ENCODE results near the gene CAGE1. TPM values are rescaled to one million over a fixed set of nuclear protein-coding genes. Genes with fewer than 3 reads are reported as not detected.

Gene CAGE1
- total and polyA plus RNA-seq, 2 donors (not counting 3 experiments of a cell fraction or from before 2014, with no cell fraction given): not detected

DNA sequence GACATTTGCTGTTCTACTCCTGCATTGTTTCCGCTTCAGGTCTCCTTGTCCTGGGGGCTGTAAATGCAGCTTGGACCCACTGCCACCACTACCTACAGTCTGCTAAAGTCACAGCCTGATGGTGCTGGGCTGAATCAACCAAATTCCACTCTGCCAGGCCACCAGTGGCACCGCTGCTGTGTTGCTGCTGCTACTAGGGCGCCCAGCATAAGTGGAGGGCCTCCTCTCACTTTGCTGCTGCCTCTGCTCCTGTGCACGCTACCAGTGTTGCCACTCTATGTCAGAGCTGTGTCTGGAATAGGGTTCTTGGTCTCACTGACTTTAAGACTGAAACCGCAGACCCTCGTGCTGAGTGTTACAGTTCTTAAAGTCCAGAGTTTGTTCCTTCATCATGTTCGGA is 75.1 kb downstream of the CAGE1 start:
- FAIRE-seq (no peak), DNase-seq (ENCODE audit: low read depth, low spot score) (no peak)
- Histone ChIP-seq H3K4me3 (replicated peaks in 1 of 3; ENCODE audit: insufficient read depth in 1 of 3, low read depth in 1 of 3, low read length in 3 of 3) (no peak overlapping the region), H3K4me2 (ENCODE audit: insufficient read depth, low read length) (no peak overlapping the region), H3K9me1 (replicated peaks; ENCODE audit: control insufficient read depth, extremely low read depth, insufficient read depth, low read length) (no peaks in the 10 kb centered on the region), H3K9me3 (replicated peaks; ENCODE audit: control insufficient read depth, insufficient read depth, low read length) (no peaks in the 10 kb centered on the region), H3K79me2 (ENCODE audit: control insufficient read depth, insufficient read depth, low read length) (peaks cover 35% of the 10 kb centered on the region), H2AFZ (ENCODE audit: low read depth, low read length) (no peak overlapping the region), H3K4me1 (ENCODE audit: control insufficient read depth, extremely low read depth, insufficient read depth, low read length) (peaks cover 16% of the 10 kb centered on the region), H4K20me1 (replicated peaks; ENCODE audit: control insufficient read depth, extremely low read depth, insufficient read depth, low read length) (no peaks in the 10 kb centered on the region), H3K27me3 (ENCODE audit: control insufficient read depth in 2 of 2, insufficient read depth in 2 of 2, low read length in 2 of 2) (peaks cover 0 to 2% of the 10 kb centered on the region in 2 experiments), H3K27ac (ENCODE audit: insufficient read depth, low read depth, low read length) (no peak overlapping the region), H3K36me3 (ENCODE audit: control insufficient read depth in 2 of 2, extremely low read depth in 1 of 2, insufficient read depth in 2 of 2, low read length in 2 of 2) (peaks cover 1 to 3% of the 10 kb centered on the region in 2 experiments), H3K9ac (replicated peaks; ENCODE audit: extremely low read depth, insufficient read depth, low read length) (no peak overlapping the region)
- ChIA-PET POLR2A (no interaction called here), CTCF (interaction anchor here (1.2 kb wide), 1 partner anchor 11 kb away, joined by 3 read pairs; no protein-coding TSS in a partner anchor)
- no TSS peak for BruUV-seq (replicated peaks)
- TF ChIP-seq JUN (IDR thresholded peaks at IDR 0.05; ENCODE audit: borderline replicate concordance, insufficient read depth, insufficient read length, low read depth): no peak
- TF ChIP-seq GATA2 (IDR thresholded peaks at IDR 0.05; ENCODE audit: insufficient read depth, insufficient read length, low read depth, low read length): no peak
- no peak for TF ChIP-seq MYC (IDR thresholded peaks at IDR 0.05; ENCODE audit: low read depth, low read length)
- TF ChIP-seq, protein P1, sequence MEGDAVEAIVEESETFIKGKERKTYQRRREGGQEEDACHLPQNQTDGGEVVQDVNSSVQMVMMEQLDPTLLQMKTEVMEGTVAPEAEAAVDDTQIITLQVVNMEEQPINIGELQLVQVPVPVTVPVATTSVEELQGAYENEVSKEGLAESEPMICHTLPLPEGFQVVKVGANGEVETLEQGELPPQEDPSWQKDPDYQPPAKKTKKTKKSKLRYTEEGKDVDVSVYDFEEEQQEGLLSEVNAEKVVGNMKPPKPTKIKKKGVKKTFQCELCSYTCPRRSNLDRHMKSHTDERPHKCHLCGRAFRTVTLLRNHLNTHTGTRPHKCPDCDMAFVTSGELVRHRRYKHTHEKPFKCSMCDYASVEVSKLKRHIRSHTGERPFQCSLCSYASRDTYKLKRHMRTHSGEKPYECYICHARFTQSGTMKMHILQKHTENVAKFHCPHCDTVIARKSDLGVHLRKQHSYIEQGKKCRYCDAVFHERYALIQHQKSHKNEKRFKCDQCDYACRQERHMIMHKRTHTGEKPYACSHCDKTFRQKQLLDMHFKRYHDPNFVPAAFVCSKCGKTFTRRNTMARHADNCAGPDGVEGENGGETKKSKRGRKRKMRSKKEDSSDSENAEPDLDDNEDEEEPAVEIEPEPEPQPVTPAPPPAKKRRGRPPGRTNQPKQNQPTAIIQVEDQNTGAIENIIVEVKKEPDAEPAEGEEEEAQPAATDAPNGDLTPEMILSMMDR (IDR thresholded peaks at IDR 0.05; ENCODE audit: extremely low read depth in 1 of 2, insufficient read depth in 1 of 2, low read depth in 1 of 2, low read length in 2 of 2): no peak
- dilution Hi-C loops (cut with MboI; ENCODE audit: extremely low pct_ligation_motif_present, low sequenced_read_pairs) (no loop called here), intact Hi-C loops (cut with micrococcal nuclease) (loop anchor here (5.0 kb wide), 3 partner anchors 278 to 1307 kb away; partner anchors contain the start of genes BLOC1S5, NRN1 and SNRNP48)

Data from endothelial cell of umbilical vein (primary cell).